GM21528 (cell line): ENCODE results near the gene KLHDC9.

Experiments used
- ATAC-seq: cut with Tn5 transposase; IDR thresholded peaks from one replicate; pipeline ENCODE4 v1.9.1; 2021; ENCODE audit warnings: mild to moderate bottlenecking, moderate library complexity; ENCODE audit not compliant: unreplicated experiment, low FRiP score

The KLHDC9 gene

GRCh38 chr1:161074676-161075368 lies 23.3 kb upstream of the KLHDC9 start:
- no peak for ATAC-seq

- no peak for ATAC-seq
Measured at GRCh38 chr1:161076410-161076809, 21.8 kb upstream of the KLHDC9 start.

DNA sequence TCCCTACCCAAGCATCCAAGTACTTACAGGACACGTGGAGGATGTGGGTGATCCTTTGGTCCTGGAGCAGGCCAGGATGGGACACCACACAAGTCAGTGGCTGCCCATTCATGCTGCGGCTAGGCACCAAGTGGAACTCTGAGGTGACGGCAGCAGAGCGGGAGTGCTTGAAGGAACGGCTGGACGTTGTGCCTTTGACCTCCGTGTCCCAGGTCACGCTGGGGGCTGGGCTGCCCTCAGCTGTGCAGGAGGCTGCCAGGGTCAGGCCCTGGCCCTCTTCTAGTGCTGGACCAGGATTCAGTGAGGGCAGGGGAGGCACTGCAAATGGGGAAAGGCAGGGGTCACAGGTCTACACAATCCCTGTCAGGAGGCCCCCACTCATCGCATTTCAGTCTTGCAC lies 20.7 kb upstream of the KLHDC9 start:
- ATAC-seq = no peak

DNA sequence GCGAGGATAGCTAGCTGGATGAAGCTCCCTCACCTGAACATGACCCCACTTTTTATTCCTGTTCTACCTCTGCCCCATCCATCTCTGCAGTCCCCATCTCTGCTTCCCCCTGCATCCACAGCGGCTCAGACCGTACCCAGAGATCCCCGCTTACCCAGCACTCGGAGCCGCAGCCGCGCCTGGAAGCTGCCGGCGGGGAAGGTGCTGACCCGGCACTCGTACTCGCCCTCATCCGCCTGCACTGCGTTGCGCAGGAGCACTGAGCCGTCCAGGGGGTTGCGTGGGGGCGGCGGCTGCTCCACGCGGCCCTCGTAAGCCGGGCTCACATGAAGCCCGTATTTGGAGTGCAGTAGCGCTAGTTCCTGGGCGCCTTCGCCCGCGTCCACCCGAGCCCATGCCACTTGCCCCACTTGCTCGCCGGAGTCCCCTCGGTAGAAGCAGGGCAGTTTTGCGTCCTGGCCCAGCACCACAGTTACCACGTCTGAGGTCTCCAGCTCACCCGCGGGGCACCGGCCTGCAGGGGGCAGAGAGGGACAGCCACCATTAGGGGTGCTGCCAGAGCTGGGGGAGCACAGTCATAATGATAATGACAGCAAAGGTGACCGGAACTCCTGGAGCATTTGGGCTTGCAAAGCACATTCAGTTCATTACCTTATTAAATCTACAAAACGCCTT lies 18.6 kb upstream of the KLHDC9 start:
- ATAC-seq = no peak

DNA sequence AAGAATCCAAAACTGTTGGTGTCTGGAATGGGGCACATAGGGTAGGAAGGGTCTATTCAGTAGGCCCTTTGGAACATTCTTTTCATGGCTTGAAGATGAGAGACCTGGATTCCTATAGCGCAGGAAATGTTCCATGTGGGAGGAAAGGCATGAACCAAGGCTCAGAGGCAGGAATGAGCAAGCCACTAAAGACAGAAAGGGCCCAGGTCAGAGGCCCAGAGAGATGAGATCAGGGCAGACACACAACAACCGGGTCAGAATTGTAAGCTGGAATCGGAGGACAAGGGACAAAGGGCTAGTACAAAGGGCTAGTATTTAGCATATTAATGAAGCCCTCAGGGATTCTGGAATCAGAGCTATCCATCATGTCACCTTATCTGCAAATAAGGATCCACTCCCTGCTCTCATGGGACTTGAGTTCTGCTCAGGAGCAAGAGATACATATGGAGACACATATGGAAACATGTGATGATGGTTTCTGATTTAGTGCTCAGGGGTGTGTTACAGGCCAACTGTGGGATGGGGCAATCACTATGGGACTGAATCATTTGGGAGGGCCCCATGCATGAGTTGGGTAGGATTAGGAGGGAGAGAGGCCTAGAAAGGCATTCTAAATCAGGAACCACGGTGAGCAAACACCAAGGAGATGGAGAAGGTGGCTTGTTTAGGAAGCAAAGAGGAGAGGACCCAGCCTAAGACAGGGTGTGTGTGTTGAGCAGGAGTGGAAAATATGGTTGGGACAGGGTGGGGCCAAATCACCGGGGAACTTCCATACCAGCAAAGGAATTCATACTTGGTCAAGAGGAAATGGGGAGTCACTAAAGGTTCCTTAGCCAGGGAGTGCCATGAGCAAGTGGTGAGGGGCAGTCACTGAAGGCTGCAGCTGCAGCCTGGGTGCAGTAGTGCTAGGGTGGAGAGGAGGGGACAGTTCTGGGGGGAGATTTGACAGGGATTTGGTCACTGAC lies 17.4 kb upstream of the KLHDC9 start:
- no peak for ATAC-seq

- ATAC-seq = no peak
Measured at GRCh38 chr1:161081519-161081918, 16.6 kb upstream of the KLHDC9 start.

GRCh38 chr1:161082483-161082882 lies 15.7 kb upstream of the KLHDC9 start:
- ATAC-seq = no peak

DNA sequence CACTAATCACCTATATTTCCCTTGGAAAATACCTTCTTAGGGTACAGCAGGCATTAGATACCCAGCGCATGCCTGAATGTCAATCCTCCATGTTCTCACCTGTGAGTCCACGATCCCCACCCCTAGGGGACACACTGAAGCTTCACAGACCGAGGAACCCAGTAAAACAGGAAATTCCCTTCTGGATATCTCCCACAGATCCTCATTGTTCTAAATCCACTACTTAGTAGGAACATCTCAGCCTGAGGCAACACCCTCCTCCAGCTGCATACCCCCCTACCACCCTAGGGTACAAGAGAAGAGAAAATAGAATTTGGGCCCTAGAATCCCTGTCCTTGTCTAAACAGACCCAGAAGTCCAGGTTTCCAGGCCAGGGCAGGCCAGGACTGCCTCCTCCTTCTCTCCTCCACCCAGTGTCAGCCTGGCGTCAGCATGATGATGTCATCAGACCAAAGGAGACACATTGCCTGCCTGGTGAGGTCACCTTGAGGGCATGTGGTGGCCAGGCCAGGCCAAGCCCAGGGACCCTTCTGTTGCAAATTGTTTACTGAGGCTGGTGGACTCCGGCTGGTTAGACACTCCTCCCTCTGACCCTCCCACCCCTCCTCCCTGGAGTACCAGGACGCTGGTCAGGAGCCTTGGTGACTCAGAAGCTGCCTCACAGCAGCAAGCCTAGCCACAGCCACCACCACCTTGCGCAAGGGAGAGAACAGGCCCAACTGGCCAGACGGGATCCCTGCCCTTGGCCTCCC lies 15.0 kb upstream of the KLHDC9 start:
- no peak for ATAC-seq

GRCh38 chr1:161083748-161084596 lies 14.2 kb upstream of the KLHDC9 start:
- ATAC-seq = no peak

DNA sequence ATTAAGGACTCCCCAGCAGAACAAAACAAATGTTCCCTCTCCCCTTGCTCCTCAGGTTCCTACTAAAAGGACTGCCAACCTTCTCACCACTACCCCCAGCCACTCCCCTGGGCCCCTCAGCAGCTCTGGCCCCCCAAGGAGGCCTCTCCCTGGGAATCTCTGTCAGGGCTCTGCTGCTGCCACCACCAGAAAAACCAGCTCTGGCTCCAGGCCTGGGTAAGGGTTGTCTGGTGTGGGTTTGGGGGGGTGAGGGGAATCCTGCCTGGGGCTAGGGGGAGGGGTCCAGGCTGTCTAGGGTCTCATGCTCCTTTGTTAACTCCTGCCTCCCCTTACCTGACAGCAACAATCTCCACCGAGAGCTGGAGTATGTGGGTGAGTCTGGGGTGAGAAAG lies 13.6 kb upstream of the KLHDC9 start:
- no peak for ATAC-seq

DNA sequence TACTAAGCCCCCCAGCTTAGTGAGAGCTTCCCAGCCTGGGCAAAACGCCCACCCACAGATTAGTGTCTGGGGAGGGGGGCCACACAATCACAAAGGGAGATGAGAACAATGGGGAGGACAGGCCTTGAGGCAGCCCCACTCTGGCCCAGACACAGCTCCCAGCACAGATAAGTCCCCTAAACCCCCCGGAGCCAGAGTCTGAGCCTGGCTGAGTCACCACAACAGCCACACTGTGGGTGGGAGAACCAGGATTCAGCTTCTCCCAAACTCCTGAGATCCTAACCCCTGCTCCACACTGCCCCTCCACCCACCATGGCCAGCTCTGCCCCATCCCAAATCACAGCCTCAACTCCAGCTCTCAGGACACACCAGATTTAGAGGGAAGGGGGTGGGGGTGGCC lies 13.0 kb upstream of the KLHDC9 start:
- no peak for ATAC-seq

DNA sequence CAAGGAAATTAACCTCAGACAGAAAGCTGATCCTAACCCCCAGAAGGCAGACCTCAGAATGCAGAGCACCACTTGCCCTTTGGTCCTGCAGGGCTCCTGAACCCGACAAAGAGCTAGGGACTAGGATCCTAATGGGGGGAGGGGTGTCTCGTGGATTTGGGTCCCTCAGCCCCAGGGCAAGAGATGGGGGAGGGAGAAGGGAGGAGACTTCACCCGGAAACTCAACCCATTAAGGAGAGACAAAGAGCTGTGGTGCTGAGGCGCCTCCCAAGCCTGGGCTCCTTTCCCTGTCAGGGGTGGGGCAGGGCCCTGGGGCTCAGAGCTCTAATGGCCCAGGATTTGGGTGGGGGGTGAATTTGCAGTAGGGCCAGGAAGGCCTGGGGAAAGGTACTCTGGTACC lies 11.7 kb upstream of the KLHDC9 start:
- no peak for ATAC-seq

DNA sequence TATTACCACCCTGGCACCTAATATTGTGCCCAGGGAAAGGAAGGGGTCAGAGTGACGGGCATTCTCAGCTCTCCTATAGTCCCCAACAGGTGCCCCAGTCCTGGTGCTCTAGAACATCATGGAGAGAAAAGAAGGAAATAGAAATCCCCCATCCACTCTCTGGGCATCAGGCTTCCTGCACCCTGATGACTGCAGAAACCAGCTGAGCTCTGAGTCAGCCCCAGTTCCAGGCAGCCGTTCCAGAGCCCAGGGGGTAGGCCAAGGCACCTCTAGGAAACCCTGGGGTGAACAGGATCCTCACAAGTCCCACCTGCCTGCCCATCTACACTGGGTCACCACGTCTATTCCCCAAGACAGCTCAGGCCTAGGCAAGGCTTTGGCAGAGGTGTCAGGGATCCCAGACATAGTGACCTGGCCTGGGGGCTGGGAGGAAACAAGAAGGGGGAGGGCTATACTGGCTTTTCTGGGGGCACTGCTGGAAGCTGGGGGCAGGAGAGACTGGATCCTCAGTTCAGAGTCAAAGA lies 9.5 kb upstream of the KLHDC9 start:
- no peak for ATAC-seq

GRCh38 chr1:161089251-161089924 lies 8.8 kb upstream of the KLHDC9 start, which contains the start of gene NECTIN4:
Gene NECTIN4 (minus strand): TSS chr1:161089558. CDS start chr1:161089296, 262 bp downstream.
- ATAC-seq = no peak

DNA sequence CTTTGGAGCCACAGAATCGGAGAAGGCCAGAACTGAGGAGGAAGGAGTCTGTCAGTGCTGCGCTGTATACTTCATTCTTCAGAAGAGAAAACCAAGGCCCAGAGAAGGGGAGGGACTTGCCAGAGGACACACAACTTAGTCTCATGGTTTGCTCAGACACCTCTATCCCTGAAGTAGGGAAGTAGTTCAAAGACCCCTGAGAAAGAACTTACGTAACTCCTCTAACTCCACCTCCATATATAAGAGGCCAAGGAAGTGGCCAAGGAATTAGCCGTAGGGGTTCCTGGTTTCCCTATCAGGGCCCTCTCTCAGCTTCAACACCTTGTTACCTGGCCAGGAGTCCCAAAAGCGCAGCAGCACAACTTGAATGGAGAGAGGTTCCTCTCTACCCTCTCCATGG lies 8.2 kb upstream of the KLHDC9 start:
- ATAC-seq = no peak

- no peak for ATAC-seq
Measured at GRCh38 chr1:161090617-161091016, 7.5 kb upstream of the KLHDC9 start.

GRCh38 chr1:161091093-161091492 lies 7.1 kb upstream of the KLHDC9 start:
- ATAC-seq = no peak

- ATAC-seq = no peak
Measured at GRCh38 chr1:161091796-161092507, 6.2 kb upstream of the KLHDC9 start.
